IPS DF 19.7 (cell line): ENCODE data around the gene PPFIA4.

Source experiments
- DNase-seq: peaks from one replicate; pipeline ENCODE4 v3.0.0-alpha.2; 2013; ENCODE audit warnings: low read depth, low spot score

PPFIA4 gene

DNA sequence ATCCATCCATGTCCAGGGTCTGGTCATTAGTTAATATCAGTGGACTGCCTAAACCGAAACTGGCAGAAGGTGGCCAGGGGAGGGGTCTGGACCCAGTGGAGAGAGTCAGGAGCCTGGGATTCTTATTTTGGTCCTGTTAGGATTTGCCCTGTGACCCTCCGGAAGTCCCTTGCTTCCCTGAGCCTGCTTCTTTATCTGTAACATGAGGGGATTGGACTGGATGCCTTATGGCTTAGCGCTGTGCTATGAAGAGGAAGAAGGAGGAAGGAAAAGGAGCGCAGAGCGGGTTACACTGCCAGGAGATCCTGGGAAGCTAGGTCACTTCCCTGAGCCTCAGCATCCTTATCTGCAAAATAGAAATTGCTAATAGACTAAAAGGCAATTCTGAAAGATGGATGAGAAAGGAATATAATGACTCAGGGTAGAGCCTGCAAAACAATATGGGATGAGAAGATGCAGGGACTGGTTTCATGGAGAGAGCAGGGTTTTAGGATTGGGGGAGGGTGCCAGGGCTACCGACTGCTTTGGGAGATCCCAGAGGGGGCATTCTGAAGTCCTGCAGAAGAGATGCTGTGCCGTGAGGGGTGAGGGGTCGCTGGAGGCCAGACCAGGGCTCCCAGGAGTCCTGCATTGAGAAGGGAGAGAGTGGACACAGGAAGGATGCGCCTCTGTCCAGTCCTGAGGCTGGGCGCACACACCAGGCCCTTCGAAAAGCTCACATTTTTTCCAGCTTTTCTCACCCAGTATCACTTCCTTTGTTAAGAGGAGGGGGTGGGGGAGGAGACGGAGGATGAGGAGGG is 100.8 kb downstream of the PPFIA4 start:
- DNase-seq, result no peak

DNA sequence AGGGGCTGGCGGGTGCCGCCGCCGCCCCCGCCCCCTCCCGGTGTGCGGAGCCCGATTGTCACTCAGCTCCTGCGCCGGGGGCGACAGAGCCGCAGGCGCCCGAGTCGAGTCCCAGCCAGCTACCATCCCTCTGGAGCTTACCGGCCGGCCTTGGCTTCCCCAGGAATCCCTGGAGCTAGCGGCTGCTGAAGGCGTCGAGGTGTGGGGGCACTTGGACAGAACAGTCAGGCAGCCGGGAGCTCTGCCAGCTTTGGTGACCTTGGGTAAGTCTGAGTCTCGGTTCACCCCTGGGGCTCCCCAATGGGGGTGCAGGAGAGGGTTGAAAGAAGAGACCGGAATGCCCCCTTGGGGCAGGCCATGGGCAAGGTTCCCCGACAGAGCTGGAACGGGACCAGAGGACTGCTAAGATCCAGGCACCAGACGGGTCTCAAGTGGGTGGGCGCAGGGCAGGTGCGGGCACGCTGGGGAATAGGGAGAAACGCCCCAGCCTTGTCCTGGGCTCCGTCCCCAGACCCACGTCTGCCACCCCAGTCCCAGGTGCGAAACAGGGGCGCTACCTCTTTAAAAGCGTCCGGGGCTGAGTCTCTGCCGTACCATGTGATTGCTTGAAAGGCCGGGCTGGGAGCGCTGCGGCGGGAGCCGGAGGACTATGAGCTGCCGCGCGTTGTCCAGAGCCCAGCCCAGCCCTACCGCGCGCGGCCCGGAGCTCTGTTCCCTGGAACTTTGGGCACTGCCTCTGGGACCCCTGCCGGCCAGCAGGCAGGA is 101.6 kb downstream of the PPFIA4 start, which contains the start of gene ADORA1:
Gene ADORA1 (plus strand): TSS at position 61 of the 765 bp plus-strand sequence. CDS start 1,116 bp downstream, outside the sequence.
- no peak for DNase-seq

GRCh38 chr1:203128431-203128715 is 102.1 kb downstream of the PPFIA4 start:
- DNase-seq, result no peak
